PFSK-1 (cell line): ENCODE data around the gene GREB1.

Experiments
- FOXP2 ChIP-seq: optimal IDR thresholded peaks from 2 replicates; pipeline ENCODE3; 2011; ENCODE audit warnings: borderline replicate concordance, control low read depth, inconsistent platforms; ENCODE audit not compliant: insufficient read depth; ENCODE audit errors: extremely low read length, extremely low read depth
- POLR2AphosphoS5 ChIP-seq: IDR thresholded peaks from 2 replicates; pipeline ENCODE4 v1.6.1; 2012; ENCODE audit warnings: low read depth, mild to moderate bottlenecking, control low read depth, low read length, moderate library complexity
- TAF1 ChIP-seq: IDR thresholded peaks from 2 replicates; pipeline ENCODE4 v1.6.1; 2012; ENCODE audit warnings: low read length, control low read depth, borderline replicate concordance; ENCODE audit not compliant: insufficient read depth
- TF ChIP-seq, protein P1 (sequence below), 2 experiments: IDR thresholded peaks; 2 replicates each; pipeline versions ENCODE4 v1.6.1 to v1.8.0; 2011 to 2012; ENCODE audit warnings: low read depth in 2 of 2, low read length in 2 of 2, control low read depth in 1 of 2, inconsistent platforms in 1 of 2, mild to moderate bottlenecking in 1 of 2, moderate library complexity in 1 of 2; ENCODE audit not compliant: insufficient read depth in 1 of 2

GRCh38 chr2:11559066-11559785, 25.4 kb downstream of the GREB1 start:
- no peak for TF ChIP-seq TAF1
- TF ChIP-seq POLR2AphosphoS5, result no peak
- no peak for TF ChIP-seq FOXP2
- TF ChIP-seq, protein P1, sequence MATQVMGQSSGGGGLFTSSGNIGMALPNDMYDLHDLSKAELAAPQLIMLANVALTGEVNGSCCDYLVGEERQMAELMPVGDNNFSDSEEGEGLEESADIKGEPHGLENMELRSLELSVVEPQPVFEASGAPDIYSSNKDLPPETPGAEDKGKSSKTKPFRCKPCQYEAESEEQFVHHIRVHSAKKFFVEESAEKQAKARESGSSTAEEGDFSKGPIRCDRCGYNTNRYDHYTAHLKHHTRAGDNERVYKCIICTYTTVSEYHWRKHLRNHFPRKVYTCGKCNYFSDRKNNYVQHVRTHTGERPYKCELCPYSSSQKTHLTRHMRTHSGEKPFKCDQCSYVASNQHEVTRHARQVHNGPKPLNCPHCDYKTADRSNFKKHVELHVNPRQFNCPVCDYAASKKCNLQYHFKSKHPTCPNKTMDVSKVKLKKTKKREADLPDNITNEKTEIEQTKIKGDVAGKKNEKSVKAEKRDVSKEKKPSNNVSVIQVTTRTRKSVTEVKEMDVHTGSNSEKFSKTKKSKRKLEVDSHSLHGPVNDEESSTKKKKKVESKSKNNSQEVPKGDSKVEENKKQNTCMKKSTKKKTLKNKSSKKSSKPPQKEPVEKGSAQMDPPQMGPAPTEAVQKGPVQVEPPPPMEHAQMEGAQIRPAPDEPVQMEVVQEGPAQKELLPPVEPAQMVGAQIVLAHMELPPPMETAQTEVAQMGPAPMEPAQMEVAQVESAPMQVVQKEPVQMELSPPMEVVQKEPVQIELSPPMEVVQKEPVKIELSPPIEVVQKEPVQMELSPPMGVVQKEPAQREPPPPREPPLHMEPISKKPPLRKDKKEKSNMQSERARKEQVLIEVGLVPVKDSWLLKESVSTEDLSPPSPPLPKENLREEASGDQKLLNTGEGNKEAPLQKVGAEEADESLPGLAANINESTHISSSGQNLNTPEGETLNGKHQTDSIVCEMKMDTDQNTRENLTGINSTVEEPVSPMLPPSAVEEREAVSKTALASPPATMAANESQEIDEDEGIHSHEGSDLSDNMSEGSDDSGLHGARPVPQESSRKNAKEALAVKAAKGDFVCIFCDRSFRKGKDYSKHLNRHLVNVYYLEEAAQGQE (IDR thresholded peaks at IDR 0.05; ENCODE audit: insufficient read depth in 1 of 2, low read depth in 2 of 2, low read length in 2 of 2), result no peak
